Activated CD8-positive, alpha-beta memory T cell treated with anti-CD3 and anti-CD28 coated beads for 4 hours (primary cell): ENCODE results near the gene BSND.

Source experiments
- DNase-seq, 2 donors: peaks; one replicate each; pipeline ENCODE4 v3.0.0-alpha.2; 2020; ENCODE audit warnings: low read depth in 2 of 2

BSND gene

GRCh38 chr1:55060133-55060999 lies 61.6 kb downstream of the BSND start:
- no peak for DNase-seq

GRCh38 chr1:55061000-55061705 lies 62.4 kb downstream of the BSND start:
- DNase-seq = no peak
